GM12878 (cell line): ENCODE results near the gene TMPRSS13. TPM values are rescaled to one million over a fixed set of nuclear protein-coding genes. Genes with fewer than 3 reads are reported as not detected.

ENCODE experiments used
- ATAC-seq: fragments of 200-7000 bp; cut with Tn5 transposase; 3 replicates; pipeline ENCODE4 v1.9.1; 2020; ENCODE audit warnings: mild to moderate bottlenecking, moderate library complexity
- BruUV-seq: library from RNA; stranded (reverse); fragments of 400-500 nt; replicated peaks from 2 replicates; lab custom pipeline; 2021; lab: Mats Ljungman, UMichigan
- CTCF ChIA-PET: fragments of 300-600 bp; sonication (Branson Sonifier 250); formaldehyde crosslinking; extraction: SDS; loops from one replicate; lab custom pipeline; 2021; ENCODE audit warnings: inconsistent platforms; lab: Yijun Ruan, JAX
- POLR2A ChIA-PET: fragments of 350-600 bp; formaldehyde crosslinking; extraction: SDS; loops from one replicate; lab custom pipeline; 2021; ENCODE audit warnings: inconsistent platforms; lab: Charles Lee
- RAD21 ChIA-PET: fragments of 300-600 bp; sonication (Branson Sonifier 250); formaldehyde crosslinking; loops from one replicate; lab custom pipeline; 2023; ENCODE audit warnings: antibody characterized with exemption; ENCODE audit not compliant: unreplicated experiment; lab: Charles Lee
- SMC1A ChIA-PET: fragments of 300-600 bp; sonication (Branson Sonifier 250); formaldehyde crosslinking; loops from one replicate; lab custom pipeline; 2023; ENCODE audit not compliant: unreplicated experiment, uncharacterized antibody; lab: Charles Lee
- DNase-seq: peaks from one replicate; pipeline ENCODE4 v3.0.0-alpha.2; 2011; ENCODE audit warnings: low read depth, low spot score
- FAIRE-seq: peaks from 3 replicates; lab custom pipeline; 2011; peaks lifted over from hg19 to GRCh38; lab: Jason Lieb, UNC
- H2AFZ ChIP-seq: 2 replicates; pipeline ENCODE4 v1.6.0; 2011; ENCODE audit warnings: low read depth, low read length, control low read depth; ENCODE audit not compliant: control insufficient read depth
- H3K27ac ChIP-seq: 2 replicates; pipeline ENCODE4 v1.5.1; 2011; ENCODE audit warnings: control low read depth; ENCODE audit not compliant: control insufficient read depth, insufficient read depth
- H3K27me3 ChIP-seq, 2 experiments: replicated peaks in 1 of 2; 2 replicates each; pipeline versions ENCODE4 v1.6.0 to v1.6.1; 2011; ENCODE audit warnings: low read length in 1 of 2; ENCODE audit not compliant: control insufficient read depth in 2 of 2, insufficient read depth in 2 of 2
- H3K36me3 ChIP-seq, 2 experiments: 2 replicates each; pipeline ENCODE4 v1.5.1; 2011; ENCODE audit warnings: low read length in 1 of 2; ENCODE audit not compliant: control insufficient read depth in 2 of 2, insufficient read depth in 2 of 2
- H3K4me1 ChIP-seq: 2 replicates; pipeline ENCODE4 v1.6.1; 2011; ENCODE audit warnings: mild to moderate bottlenecking, low read length, moderate library complexity, mixed read lengths; ENCODE audit not compliant: control insufficient read depth, insufficient read depth
- H3K4me2 ChIP-seq: 2 replicates; pipeline ENCODE4 v1.6.0; 2011; ENCODE audit warnings: control low read depth; ENCODE audit not compliant: control insufficient read depth, insufficient read depth
- H3K4me3 ChIP-seq: fragments of 200-600 bp; sonication (generic); 2 replicates; pipeline ENCODE4 v1.5.1; 2016
- H3K79me2 ChIP-seq: 2 replicates; pipeline ENCODE4 v1.6.0; 2011; ENCODE audit warnings: low read length; ENCODE audit not compliant: control insufficient read depth, insufficient read depth
- H3K9ac ChIP-seq: 2 replicates; pipeline ENCODE4 v1.8.0; 2011; ENCODE audit warnings: low read length, control low read depth, mixed read lengths; ENCODE audit not compliant: control insufficient read depth, insufficient read depth
- H3K9me3 ChIP-seq: replicated peaks from 3 replicates; pipeline ENCODE4 v1.5.1; 2011; ENCODE audit warnings: mild to moderate bottlenecking, low read length; ENCODE audit not compliant: control insufficient read depth, insufficient read depth
- H4K20me1 ChIP-seq: 2 replicates; pipeline ENCODE4 v1.6.0; 2011; ENCODE audit not compliant: control insufficient read depth, insufficient read depth
- CTCF ChIP-seq, 3 experiments: IDR thresholded peaks in 2 of 3; conservative IDR thresholded peaks in 1 of 3; 2 replicates each; pipeline ENCODE4 v1.5.1; 2011; ENCODE audit warnings: low read depth in 3 of 3, low read length in 3 of 3, mild to moderate bottlenecking in 3 of 3, control low read depth in 2 of 3, moderate library complexity in 2 of 3, inconsistent platforms in 1 of 3, mixed read lengths in 1 of 3; ENCODE audit not compliant: control insufficient read depth in 2 of 3, insufficient read depth in 1 of 3; ENCODE audit errors: extremely low read depth in 1 of 3
- USF1 ChIP-seq: IDR thresholded peaks from 2 replicates; pipeline ENCODE4 v1.6.1; 2011; ENCODE audit warnings: borderline replicate concordance, low read depth, mild to moderate bottlenecking, moderate library complexity, mixed read lengths, low read length; ENCODE audit not compliant: insufficient read depth; ENCODE audit errors: extremely low read length
- WGBS: methylation state at CpG from one replicate; pipeline ENCODE4 v1.1.6; 2016; ENCODE audit warnings: low lambda C conversion rate; ENCODE audit not compliant: insufficient replicate concordance, insufficient coverage; ENCODE audit errors: missing lambda C conversion rate; 5-methylcytosine and 5-hydroxymethylcytosine counted together
- in situ Hi-C: fragments of 300-500 bp; cut with MboI; formaldehyde crosslinking; loops from 9 replicates; pipeline ENCODE4 v1.14.3; 2018; ENCODE audit warnings: mixed read lengths
- intact Hi-C: fragments of 100-400 bp; cut with micrococcal nuclease; formaldehyde crosslinking; loops from one replicate; pipeline ENCODE4 v1.14.2; 2022; ENCODE audit not compliant: unreplicated experiment
- polyA plus RNA-seq, 11 experiments: library from polyadenylated mRNA; depleted of rRNA in 4 of 11; unstranded in 6 of 11; stranded (reverse) in 5 of 11; fragments of >200 nt; fragmentation: Nextera tagmentation in 4 of 11; fragmentation: Illumina TruSeq in 1 of 11; extraction: Ambion mirVana in 4 of 11; extraction: Trizol in 1 of 11; gene quantifications; 1 replicate in 1 of 11; 2 replicates in 10 of 11; pipeline versions ENCODE4 v1.2.1 to v1.2.3, GENCODE V29; 2011 to 2016; ENCODE audit warnings: inconsistent platforms in 2 of 11, missing spikeins in 2 of 11, low read depth in 1 of 11
- total RNA-seq, 4 experiments: library from RNA; depleted of rRNA in 3 of 4; stranded (reverse); fragments of >200 nt in 3 of 4; fragmentation: Illumina TruSeq in 1 of 4; extraction: Trizol in 1 of 4; gene quantifications; 2 replicates each; pipeline versions ENCODE4 v1.2.1 to v1.2.3, GENCODE V29; 2013 to 2021

Gene TMPRSS13
- total and polyA plus RNA-seq, 10 of the 15 experiments (the other 5 are each of a cell fraction or from before 2014, with no cell fraction given): 0.05 to 0.50 (median 0.26) TPM; not detected in 2

GRCh38 chr11:117873828-117874125 is 55.4 kb downstream of the TMPRSS13 start:
- no peaks in the 10 kb centered on the region for H3K36me3 ChIP-seq
- H2AFZ ChIP-seq: no peak overlapping the region
- in situ Hi-C loops: no loop called here
- no peaks in the 10 kb centered on the region for H3K79me2 ChIP-seq
- FAIRE-seq (no peak), DNase-seq (no peak), ATAC-seq (no peak)
- ChIA-PET RAD21 (no interaction called here), SMC1A (no interaction called here), POLR2A (no interaction called here), CTCF (no interaction called here)
- no peak overlapping the region for H3K4me3 ChIP-seq
- intact Hi-C loops: no loop called here
- TF ChIP-seq CTCF (IDR thresholded peaks at IDR 0.05 in 2 of 3, conservative IDR thresholded peaks at IDR 0.05 in 1 of 3; ENCODE audit: control insufficient read depth in 2 of 3, extremely low read depth in 1 of 3, insufficient read depth in 1 of 3, low read depth in 3 of 3, low read length in 3 of 3): no peak
- peak; percentile 18 for TF ChIP-seq USF1
- H3K4me1 ChIP-seq: no peaks in the 10 kb centered on the region
- BruUV-seq: no TSS peak
- 27% methylated on average over 8 of the region's 8 CpGs for WGBS
- no peak overlapping the region for H3K27ac ChIP-seq
- no peaks in the 10 kb centered on the region for H3K9me3 ChIP-seq
- no peak overlapping the region for H3K9ac ChIP-seq
- no peak overlapping the region for H3K4me2 ChIP-seq
- no peaks in the 10 kb centered on the region; the same call in 1 of the 2 replicates for H4K20me1 ChIP-seq
- peaks cover 13 to 18% of the 10 kb centered on the region in 2 experiments for H3K27me3 ChIP-seq
